T-helper 22 cell (primary cell): ENCODE results near the gene SPDYE2.
"Not testable (repeated sequence)": the region's sequence is repeated elsewhere in the genome, so short reads cannot be mapped to it uniquely, and the experiment has no call there.

Experiments
- DNase-seq: peaks from one replicate; pipeline ENCODE4 v3.0.0-alpha.2; 2020; ENCODE audit warnings: low read depth

SPDYE2 gene

DNA sequence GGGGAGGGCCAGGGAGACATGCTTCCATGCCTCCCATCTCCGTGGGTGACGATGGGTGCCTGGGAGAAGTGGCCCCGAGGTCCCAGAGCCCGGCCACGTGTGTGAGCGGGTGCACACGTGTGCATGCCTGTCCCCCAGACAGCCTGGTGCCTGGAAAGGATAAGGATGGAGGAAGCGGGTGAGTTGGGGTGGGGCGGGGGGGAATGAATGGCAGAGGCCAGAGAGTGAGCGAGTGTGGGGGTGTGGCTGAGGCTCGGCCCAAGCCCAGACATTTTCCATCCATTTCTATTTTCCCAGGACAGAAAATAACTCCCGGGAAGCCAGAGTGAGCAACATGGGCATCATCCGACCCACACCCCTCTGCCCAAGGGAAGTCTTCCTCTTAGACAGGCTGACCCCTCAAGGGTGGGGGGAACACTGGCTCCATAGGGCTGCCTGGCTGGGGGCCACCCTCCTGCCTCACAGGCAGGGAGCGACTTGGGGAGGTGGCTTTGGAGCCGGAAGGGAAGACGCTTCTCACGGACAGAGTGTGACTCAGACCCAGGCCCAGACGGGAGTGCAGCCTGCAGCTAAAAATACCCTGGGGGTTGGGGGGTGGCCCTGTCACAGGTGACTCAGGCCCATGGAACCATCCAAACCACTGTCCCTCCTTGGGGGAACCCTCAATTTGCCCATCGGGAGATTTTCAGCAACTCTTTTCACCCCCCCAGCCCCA lies 53.6 kb downstream of the SPDYE2 start:
- not testable (repeated sequence) for DNase-seq

DNA sequence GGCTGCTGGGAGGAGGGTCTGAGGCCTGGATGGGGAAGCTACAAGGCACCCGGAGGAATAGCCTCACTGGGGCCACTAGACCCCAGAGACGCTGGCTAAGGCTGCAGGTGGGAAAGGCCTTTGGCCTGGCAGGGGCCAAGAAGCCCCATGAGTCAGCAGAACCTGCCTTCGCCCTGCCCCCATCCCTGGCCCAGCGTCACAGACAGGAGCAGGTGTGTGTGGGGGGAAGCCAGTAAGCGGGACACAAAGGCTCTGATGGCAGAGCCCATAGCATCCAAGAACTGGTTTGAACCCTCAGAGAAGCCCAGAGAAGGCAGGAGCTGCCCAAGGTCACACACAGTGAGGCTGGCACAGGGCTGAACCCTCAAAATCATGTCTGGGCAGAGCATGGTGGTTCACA lies 55.8 kb downstream of the SPDYE2 start:
- DNase-seq: not testable (repeated sequence)

DNA sequence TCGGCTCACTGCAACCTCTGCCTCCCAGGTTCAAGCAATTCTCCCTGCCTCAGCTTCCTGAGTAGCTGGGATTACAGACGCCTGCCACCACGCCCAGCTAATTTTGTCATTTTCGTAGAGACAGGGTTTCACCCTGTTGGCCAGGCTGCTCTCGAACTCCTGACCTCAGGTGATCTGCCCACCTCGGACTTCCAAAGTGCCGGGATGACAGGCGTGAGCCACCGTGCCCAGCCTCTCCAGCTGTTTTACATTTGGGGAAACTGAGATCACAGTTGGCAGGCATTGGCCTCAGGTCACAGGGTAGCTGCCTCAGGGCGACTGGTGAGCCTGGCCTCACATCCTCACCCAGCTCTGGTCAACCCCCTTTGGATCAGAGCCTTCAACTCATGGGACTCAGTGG lies 58.7 kb downstream of the SPDYE2 start:
- DNase-seq: not testable (repeated sequence)

DNA sequence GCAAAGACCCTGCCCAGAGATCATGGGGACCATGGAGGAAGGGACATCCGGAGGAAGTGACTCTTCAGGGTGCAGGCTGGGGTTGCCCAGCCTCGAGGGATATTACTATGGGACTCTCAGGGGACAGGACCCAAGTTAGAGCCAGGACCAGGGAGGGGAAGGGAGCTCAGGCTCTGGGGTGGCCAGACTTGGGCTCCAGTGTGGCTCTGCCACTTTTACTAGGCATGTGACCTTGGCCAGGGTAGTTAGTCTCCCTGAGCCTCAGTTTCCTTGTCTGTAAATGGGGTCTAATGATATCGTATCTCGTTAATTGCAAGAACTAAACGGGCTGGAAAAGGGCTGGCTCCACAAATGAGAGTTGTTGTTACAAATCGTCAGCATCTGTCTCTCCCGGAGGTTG lies 59.4 kb downstream of the SPDYE2 start:
- DNase-seq: not testable (repeated sequence)

DNA sequence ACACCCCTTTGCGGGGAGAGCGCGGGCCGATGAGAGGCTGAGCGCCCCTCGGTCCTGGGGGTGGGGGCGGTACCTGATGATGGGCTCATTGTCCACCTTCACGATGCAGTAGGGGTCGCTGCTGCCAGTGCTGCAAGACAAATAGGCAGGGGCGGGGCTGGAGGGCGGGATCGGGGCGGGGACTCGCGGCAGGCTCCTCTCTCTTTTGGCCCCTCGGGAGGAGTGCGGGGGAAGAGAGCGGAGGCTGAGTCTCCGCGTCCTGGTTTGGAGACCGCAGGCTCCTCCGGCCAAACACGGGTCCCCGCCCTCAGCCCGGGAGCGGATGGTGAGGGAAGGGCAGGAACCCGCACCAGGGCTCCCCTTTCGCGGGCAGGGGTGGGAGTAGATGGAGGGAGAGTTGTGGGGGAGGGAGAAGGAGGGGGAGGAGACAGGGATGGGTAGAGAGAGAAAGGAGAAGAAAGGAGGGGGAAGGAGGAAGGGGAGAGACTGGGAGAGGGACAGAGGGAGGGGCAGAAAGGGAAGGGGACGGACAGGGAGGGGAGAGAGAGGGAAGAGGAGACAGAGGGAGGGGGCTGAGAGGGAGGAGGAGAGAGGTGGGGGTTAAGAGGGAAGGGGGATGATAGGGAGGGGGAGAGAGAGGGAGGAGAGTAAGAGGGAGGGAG lies 60.1 kb downstream of the SPDYE2 start:
- not testable (repeated sequence) for DNase-seq

GRCh38 chr7:102611675-102612325 lies 60.8 kb downstream of the SPDYE2 start:
- not testable (repeated sequence) for DNase-seq
